NCI-H2196 (cell line): ENCODE measurements around the gene CCM2.
"Not testable (repeated sequence)": the region's sequence is repeated elsewhere in the genome, so short reads cannot be mapped to it uniquely, and the experiment has no call there.

Experiments
- DNase-seq: peaks from one replicate; lab custom pipeline; 2025; ENCODE audit not compliant: unreplicated experiment; lab: John Stamatoyannopoulos, UW

Gene CCM2

DNA sequence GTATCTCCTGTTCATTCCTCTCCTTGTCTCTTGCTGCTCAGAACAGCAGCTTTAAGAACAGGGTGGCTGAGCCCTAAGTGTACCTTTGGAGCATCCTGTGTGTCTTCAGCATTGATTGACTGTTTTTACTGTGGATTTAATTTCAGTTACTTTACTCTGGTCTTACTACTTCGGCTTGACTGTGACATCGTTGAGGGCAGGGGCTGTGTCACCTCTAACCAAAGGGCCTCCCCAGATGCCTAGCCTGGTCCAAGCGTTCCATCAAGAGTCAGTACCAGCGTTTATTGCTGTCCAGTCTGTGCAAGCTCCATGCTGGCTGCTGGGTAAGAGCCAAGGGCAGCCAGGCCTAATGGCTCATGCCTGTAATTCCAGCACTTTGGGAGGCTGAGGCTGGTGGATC is 32.4 kb downstream of the CCM2 start:
- no peak for DNase-seq

DNA sequence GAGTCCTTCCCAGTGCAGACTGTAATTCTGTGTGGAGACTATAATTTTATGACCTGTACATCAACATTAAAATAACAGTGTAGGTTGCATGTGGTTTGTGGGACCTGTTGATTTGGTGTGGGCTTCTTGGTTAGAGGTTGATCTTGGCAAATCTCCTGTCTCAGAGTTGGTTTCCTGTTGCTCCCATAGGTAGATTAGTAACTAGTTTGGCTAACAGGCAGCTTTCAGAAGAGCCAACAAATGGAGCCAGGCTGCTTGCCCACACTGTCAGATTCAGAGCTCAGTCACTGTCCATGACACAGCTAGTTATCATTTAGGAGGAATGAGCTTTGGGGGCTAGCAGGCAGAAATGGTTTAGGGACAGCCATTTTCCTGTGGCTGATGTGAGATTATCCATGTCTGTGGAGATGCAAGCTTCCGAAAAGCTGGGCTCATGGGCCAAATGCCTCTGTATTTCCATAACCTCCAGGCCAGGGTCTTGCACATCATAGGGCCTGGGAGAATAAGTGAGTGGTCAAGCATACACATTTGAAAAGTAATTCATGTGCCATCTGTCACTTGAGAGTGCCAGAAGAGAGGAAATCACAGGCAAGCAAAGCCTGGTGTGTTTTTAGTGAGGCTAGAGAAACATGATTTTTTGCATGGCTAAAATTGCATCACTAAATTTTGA is 33.4 kb downstream of the CCM2 start:
- no peak for DNase-seq

DNA sequence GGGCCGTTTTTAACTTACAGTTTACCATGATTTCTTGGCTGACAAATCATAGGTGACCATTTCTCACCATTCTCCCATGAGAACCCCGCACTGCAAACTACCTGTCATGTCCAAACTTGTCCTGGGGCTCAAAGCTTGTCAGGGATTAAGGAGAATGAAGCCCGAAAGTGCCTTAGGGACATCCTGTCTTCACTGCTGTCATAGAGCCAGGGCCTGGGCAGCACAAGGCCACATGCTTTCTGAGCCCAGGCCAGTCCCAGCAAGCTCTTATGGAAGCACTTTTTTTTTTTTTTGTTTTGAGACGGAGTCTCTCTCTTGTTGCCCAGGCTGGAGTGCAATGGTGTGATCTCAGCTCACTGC is 33.9 kb downstream of the CCM2 start:
- no peak for DNase-seq

DNA sequence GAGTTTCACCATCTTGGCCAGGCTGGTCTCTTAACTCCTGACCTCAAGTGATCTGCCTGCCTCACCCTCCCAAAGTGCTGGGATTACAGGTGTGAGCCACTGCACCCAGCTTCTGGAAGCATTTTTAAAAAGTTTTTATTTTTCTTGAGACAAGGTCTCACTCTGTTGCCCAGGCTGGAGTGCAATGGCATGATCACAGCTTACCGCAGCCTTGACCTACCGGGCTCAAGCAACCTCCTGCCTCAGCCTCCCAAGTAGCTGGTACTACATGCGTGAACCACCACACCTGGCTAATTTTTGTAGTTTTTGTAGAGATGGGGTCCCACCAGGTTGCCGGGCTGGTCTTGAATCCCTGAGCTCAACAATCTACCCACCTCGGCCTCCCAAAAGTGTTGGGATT is 34.7 kb downstream of the CCM2 start:
- DNase-seq: not testable (repeated sequence)

DNA sequence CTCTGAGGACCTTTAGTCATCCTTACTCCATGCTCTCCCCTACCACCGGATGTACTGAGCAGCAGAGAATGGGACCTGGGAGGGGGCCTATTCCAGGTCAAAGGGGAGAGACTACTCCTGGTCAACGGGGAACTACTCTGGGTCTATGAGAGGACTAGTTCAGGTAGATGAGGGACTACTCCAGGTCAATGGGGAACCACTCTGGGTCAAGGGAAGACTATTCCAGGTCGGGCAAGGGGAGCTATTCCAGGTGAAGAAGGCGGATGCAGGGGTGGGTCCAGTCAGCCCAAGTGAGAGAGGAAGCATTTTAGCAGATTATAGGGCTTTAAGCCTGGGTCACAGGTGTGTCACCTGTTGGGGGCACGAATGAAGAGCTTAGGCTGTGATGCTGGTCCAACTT is 35.4 kb downstream of the CCM2 start:
- DNase-seq: no peak

DNA sequence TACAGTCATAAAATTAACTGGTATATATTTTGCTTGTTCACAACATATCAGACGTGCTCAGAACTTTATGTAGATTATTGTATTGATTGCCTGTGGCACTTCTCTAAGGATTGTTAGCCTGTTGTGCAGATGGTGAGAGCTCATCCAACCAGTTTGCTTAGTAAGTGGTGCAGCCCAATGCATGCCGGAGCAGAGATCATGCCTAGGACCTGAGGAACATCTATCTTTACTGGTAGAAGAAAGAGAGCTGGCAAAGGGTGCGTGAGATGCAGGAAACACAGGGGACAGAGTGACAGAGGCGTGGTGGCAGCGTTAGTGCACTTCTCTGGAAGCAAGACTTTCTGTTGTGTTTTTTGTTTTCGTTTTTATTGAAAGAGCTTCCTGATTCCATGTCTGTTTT is 35.9 kb downstream of the CCM2 start:
- no peak for DNase-seq

DNA sequence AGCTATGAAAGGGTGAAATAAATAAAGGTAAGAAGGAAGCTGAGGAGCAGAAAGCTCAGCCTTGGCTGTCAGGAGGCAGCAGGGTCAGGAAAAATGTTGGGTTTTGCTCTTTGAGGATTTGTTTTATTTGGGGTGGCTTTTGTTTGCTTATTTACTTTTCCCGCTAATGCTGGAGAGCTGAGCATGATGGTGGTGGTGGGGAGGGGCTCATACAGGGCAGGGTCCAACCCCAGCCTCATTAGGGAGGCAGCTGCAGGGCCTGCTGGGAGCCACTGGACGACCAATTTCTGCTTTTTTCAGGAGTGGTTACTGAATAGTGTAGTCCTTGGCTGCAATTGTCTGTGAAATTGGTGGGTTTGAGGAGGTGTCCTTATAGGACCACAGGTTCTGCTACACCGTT is 36.3 kb downstream of the CCM2 start:
- no peak for DNase-seq

DNA sequence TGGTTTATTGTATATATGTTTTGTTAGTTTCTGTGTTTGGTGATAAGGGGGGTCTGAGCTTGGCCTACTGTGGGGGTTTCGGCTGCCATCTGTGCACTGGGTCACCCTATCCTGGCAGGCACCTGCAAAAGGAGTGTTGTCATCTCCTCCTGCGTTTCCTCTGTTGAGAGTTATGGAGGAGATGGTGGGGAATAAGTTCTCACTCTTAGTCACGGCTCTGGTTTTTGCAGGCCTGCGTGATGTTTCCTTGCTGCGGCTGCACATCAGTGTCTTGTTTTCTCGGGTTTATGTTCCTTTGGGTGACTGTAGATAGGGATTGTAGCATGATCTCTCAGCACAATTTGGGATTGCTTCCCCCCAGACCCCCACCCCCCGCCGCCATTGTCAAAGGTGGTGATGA is 36.8 kb downstream of the CCM2 start:
- DNase-seq: no peak

DNA sequence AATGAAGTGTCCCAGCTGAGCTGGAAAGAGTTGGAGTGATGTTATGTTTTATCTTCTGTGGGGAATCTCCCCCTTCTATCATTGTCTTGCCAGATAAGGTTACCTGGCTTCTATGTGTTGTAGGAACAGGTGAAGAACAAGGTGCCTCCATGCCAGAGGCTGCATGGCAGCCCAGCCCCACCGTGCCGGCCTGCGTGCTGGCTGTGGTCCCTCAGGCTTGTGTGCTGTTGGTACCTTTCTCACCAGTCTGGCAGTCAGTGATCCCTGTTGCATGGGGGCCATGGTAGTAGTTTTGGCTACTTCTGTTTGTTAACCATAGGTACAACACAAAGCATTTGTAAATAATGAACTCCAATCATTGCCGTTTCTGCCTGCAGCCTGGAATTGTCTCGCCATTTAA is 37.9 kb downstream of the CCM2 start:
- no peak for DNase-seq

DNA sequence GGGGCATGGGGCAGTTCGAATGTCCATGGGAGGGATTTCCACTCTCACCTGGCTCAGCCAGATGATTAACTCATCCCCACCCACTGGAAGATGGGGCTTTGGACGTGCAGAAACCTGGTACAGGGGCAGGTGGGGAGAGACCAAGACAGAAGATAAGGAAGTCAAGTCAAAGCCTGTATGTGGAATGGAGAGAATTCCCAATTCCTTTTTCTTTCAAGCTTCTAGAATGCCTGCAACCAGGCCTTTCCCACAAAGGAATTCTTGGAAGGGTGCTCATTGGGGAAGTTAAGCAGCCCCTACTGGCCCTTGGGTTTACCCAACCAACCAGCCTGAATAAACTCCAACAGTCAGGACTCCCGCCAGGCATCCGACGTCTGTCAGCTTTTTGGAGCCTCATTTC is 39.1 kb downstream of the CCM2 start:
- DNase-seq: no peak

DNA sequence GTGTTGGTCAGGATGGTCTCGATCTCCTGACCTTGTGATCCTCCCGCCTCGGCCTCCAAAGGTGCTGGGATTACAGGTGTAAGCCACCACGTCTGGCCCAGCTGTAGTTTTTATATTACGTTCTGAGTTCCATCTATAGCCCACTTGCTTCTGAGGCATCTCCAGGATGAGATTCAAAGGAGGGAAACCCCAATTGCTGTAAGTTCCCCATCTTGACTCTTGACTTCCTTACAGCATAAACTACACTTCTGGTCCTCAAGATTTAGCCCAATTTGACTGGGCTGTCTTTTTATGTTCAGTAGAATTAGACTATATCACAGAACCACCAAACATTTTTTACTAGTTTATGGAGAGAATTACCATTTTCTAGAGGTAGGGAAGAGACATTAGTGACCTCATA is 44.3 kb downstream of the CCM2 start:
- no peak for DNase-seq

DNA sequence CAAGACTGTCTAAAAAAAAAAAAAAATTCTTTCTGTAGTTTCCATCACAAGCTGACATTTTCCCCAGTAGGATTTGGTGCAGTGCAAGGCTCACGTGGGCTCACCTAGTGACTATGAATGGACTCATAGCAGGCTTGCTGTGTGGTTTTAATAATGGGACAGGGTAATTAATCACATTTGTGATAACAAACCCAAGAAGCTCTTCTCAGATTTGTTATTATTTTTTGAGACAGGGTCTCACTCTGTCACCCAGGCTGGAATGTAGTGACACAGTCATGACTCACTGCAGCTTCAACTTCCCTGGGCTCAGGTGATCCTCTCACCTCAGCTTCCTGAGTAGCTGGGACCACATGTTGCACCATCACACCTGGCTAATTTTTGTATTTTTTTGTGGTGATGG is 48.7 kb downstream of the CCM2 start:
- no peak for DNase-seq

DNA sequence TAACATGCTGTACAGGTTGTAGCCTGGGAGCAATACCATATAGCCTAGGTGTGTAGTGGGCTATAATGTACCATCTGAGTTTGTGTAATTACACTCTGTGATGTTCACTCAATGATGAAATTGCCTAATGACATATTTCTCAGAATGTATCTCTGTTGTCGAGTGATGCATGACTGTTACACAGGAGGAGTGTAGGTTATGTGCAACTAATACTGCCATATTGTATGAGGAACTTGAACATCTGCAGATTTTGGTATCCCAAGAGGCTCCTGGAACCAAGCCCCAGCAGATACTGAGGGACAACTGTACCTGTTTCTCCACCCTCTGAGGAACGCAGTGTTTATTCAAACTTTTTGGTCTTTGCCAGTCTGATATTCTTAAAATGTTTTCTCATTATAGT is 50.2 kb downstream of the CCM2 start:
- no peak for DNase-seq

DNA sequence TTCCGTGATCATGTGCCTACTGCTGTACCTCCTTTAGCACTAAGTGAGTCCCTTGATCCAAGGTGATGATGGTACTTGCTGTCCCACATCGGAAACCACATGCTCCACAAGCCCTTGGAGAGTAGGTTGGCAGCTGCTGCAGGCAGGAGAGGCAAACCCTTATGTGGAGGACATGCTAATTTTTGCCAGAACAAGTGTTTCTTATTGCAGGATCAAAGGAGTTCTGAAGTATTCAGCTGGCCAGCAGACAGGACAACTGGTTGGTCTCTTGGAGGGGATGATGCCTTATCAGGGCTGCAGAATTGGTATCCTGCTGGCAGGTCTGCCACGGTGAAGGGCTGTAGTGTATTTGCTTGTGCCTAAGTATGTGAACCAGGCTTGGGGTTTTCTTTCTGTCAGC is 52.0 kb downstream of the CCM2 start:
- no peak for DNase-seq

DNA sequence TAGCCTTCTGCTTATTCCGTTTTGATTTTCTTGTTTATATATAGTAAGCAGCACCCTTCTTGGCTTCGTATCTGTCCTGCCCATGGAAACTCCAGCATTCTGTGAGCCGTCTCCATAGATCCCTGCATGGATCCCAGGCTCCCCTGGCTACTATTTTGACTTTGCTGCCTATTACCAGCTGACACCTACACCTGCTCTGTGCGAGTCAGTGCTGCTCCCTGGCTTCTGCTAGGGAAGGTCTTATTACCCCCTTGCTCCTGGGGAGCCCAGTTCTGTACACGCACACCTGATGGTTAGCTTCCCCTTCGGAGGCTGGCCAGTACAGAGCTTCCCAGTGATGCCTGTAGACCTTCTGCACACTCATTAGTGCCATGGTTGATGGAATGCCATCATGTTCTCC is 53.4 kb downstream of the CCM2 start:
- DNase-seq: no peak

DNA sequence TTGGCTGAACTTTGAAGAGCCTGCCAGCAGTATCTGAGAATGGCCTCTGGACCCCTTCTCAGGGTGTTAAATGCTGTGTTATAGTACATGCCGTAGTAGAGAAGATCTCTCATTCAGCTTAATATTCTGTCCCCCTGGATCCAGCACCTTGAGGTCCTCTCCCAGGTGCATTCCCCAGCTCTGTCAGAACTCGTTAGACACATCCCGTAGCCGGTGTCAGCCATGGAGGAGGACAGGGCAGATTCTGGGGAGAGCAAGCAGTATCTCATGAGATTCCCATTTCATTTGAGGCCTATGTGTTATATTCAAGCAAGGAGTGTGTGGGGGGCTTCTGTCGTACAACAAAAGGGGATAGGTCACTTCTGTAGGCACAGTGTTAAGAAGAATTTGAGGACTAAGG is 53.9 kb downstream of the CCM2 start:
- no peak for DNase-seq

DNA sequence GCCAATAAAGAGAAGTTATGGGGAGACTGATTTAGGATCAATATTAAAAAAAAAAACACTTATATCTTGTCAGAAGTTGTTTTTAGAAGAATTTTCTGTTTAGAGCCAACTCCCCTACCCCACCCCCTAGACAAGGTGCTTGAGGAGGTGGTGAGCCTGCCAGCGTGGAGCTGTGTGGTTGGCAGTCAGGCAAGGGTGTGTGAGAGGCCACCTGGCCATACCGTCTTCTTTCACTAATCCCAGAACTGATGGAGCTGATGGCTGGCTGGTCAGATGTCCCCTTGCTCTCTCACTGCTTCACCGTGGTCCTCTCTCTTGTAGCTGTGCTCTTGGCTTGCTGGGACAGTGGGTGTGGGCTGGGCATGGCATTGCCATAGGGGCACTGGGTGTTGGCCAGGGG is 54.4 kb downstream of the CCM2 start:
- DNase-seq: no peak

DNA sequence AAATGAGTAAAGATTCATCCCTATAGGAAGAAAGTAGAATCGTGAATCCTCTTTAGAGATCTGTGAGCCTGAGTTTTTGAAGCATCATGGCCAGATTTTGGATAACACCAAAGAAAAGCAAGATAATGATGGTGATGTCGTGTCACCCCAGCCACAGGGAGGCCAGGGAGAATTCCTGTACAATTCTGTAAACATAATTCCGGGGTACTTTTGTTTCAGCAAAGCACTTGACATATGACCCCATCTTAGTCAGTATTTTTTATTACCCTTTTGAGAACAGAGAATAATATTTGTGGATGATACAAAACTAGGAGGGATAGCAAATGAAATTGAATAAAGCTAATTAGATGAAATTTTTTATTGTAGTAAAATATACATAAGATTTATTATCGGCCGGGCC is 55.0 kb downstream of the CCM2 start:
- no peak for DNase-seq

DNA sequence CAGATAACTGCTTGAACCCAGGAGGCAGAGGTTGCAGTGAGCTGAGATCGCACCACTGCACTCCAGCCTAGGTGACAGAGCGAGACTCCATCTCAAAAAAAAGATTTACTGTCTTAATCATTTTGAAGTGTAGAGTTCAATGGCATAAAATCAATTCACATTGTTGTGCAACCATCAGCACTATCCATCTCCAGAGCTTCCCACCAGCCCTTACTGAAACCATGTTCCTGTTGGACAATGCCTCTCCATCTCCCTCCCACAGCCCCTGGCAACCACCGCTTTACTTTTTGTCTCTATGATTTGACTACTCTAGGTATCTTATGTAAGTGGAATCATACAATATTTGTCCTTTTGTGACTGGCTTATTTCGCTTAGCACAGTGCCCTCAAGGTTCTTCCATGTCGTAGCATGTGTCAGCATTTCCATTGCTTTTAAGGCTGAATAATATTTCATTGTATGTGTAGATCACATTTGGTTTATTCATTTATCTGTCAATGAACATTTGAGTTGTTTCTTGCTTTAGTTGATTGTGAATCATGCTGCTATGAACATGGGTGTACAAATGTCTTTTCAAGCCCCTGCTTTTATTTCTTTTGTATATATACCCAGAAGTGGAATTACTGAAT is 55.7 kb downstream of the CCM2 start:
- DNase-seq: no peak

DNA sequence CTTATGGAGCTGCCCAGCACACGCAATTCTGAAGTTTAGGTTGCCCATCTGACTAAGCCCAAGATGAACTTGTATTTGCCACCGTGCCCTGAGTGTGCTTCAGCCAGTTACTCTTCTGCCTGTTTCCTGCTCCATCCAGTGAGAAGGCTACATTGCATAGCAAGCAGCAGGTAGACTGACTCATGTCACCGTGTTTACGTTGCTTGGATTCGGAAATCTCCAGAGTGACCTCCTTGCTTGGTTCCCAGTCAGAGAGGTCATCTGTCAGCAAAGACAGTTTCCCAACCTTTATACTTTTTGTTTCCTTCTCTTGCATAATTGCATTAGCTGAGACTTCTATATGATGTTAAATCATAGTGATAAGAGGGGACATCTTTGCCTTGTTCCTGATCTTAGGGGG is 57.9 kb downstream of the CCM2 start:
- no peak for DNase-seq

DNA sequence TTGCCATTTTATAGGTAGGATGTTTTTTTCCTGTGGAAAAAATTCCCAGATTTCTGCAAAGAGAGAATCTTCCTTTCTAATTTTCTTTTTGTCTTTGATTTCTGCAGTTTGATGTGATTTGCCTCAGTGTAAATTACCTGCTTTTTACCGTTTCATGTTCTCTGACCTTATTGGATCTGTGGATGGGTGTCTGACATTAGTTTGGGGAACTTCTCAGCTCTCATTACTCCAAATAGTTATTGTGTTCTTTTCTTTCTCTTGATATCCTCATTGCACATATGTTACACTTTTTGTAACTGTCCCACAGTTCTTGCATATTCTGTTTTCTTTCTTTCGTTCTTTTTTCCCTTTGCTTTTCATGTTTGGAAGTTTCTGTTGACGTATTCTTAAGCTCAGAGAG is 60.3 kb downstream of the CCM2 start:
- no peak for DNase-seq

DNA sequence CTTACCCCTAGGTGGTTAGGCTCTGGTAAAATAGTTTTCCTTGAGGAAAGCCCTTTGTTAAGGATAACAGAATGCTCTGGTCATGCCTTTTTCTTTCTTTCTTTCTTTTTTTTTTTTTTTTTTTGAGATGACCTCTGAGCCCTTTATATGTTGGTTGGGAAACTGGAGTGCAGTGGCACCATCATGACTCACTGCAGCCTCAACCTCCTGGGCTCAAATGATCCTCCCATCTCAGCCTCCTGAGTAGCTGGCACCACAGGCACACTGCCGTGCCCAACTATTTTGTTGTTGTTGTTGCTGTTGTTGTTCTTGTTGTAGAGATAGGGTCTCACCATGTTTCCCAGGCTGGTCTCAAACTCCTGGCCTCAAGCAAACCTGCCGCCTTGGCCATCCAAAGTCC is 61.4 kb downstream of the CCM2 start:
- DNase-seq: no peak

DNA sequence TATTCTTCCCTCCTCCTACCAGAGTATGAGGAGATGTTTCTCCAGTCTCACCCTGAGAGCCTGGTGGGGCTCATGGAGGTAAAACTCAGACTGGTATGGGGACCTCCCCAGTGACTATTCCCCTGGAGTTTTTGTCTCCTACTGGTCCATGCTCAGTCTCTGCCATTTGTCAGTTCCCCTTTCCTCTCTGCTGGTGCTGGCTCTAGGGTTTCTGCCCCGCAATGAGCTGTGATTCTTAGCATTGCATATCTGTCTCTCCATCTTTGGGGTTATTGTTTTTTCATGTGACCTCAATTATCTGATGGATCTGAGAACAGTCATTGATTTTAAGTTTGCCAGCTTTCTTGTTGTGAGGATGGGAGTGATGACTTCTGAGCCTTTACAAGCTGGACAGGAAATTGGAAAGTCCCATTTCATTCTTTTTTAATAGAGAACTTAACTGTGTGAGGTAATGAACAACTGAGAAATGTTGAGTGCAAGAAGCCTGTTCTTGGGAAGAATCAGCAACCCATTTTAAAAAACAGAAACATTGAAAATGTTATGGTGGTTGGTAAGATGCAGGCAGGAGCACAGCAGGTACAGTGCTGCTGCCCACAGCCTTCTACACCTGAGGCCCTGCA is 61.9 kb downstream of the CCM2 start:
- no peak for DNase-seq
